A172 (cell line): Measurements from ENCODE around the gene ZBTB46. TPM values are rescaled to one million over a fixed set of nuclear protein-coding genes. Genes with fewer than 3 reads are reported as not detected.

ENCODE experiments used
- DNase-seq: peaks from one replicate; pipeline ENCODE4 v3.0.0-alpha.2; 2015; ENCODE audit warnings: low spot score
- total RNA-seq: library from RNA; depleted of rRNA; stranded (reverse); fragments of >200 nt; shearing (Covaris generic); gene quantifications from 2 replicates; pipeline ENCODE4 v1.2.3, GENCODE V29; 2014

ZBTB46 gene
- total RNA-seq, 1 experiment from 2014 or later: 6.8 TPM

GRCh38 chr20:63746751-63747315 is 84.2 kb downstream of the ZBTB46 start:
- no peak for DNase-seq

DNA sequence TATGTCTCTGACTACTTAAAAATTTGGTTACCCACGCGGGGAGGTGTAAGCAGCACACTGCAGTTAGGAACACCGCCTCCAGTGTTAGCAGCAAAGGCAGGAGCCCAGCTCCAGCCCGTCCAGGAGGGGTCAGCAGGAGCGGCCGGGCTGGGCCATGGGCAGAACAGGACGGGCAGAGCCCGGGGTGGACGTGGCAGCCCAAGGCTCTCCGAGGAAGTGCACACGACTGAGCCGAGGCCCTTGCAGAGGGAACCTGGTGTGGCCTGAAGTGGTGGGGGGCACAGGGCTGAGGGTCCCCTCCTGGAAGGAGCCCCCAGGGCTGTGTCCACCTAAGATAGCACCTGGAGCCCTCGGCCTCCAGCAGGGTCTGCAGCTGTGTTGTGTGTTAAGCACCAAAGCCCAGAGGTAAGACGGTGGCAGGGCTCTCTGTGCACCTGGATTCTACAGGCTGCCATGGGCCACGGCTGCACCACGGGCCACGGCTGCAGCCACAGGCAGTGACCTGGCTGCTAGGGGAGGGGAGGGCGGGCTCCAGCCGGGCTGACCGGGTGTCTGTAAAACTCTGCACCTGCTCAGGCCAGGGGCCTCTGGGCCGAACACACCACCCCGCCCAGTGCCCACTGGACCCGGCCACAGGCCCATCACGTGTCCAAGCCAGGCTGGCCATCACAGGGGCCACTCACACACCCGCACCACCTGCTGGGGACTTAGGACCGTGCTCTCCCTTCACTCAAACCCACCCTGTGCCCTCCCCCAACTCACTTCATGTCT is 84.9 kb downstream of the ZBTB46 start:
- DNase-seq: no peak

DNA sequence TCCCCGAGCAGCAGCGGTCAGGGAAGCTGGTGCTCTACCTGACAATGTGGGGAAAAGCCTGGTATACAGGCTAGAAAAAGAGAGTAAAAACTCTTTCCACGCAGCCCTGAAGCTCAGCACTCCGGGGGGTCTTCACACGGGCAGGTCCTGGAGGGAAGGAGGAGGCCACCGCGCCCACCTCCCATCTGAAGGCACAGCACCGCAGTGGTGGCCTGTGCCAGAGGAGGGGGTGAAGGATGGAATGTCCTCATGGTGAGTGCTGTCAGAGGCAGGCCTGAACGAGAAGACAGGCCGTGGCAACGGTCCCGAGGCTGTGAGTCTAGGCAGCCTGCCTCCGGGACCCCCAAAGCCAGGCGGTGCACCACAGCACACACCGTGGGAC is 85.6 kb downstream of the ZBTB46 start:
- DNase-seq: no peak

GRCh38 chr20:63744574-63745423 is 86.3 kb downstream of the ZBTB46 start:
- DNase-seq: no peak

DNA sequence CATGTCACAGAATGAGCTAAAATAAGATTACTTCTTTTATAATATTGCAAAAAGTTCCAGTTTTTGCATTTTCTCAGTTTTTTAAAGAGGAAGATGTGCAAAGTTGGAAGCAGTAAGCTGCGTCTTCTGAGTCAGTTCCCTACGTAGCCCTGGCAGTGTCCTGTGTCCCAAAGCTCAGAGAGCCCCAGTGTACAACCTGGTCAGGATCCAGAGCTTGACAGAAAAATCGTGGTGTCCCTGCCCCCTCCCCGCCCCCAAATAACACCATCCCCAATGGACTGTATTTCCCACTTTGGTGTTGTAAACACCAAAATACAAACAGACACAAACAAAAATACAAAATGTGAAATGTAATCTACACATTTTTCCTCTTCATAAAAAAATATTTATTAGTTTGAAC is 86.9 kb downstream of the ZBTB46 start:
- DNase-seq: no peak

GRCh38 chr20:63743210-63743970 is 87.7 kb downstream of the ZBTB46 start:
- no peak for DNase-seq

- DNase-seq: no peak
Measured at GRCh38 chr20:63742381-63743024, 88.6 kb downstream of the ZBTB46 start.

DNA sequence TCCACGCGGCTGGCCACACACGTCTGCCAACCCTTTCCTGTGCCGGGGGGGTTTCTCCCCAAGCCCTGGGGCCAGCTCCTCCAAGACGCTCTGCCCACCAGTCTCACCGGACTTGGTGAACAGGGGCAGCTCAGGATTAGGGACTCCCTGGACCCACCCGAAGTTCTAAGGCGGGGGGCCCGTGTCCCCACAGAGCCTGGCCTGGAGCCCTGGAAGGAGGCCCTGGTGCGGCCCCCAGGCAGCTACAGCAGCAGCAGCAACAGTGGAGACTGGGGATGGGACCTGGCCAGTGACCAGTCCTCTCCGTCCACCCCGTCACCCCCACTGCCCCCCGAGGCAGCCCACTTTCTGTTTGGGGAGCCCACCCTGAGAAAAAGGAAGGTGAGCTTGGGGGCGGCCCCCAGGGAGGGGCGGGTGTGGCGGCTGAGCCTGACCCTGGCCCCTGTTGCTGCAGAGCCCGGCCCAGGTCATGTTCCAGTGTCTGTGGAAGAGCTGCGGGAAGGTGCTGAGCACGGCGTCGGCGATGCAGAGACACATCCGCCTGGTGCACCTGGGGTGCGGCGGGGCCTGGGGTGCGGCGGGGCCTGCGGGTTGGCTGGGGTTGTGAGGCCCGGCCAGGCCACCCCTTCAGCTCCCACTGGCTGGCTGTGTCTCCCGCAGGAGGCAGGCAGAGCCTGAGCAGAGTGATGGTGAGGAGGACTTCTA is 89.2 kb downstream of the ZBTB46 start:
- no peak for DNase-seq

GRCh38 chr20:63741354-63741675 is 89.7 kb downstream of the ZBTB46 start:
- no peak for DNase-seq

DNA sequence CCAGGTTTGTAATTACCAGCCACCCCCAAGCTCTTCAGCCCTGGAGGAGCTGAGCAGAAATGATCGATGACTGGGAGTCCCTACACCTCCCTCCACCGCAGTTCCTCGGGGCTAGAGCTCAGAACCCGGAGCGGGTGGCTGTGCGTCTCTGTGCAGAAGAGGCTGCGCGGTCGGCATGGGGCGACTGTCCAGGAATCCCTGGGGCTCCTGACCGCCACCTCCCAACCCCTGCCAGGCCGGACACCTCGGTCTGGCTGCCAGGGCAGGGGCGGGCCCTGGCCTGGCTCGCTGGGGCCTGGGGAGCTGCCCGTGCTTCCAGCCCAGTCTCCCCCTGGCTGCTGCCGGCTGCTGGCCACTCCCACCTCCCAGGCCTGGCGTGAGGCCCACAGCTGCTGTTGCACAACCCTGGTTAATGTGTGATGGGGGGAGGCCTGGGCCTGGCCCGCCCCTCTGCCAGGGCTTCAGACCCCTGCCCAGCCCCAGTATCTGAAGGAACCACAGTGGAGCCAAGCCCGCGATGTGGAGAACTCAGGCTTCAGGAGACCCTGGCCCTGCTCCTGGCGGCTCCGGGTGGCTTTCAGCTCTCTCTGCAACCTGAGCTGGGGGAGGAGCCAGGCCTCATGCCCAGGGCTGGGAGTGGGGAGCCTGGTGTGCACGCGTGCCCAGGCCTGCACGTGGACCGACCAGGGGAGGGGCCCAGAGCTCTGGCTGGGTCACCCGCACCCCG is 90.3 kb downstream of the ZBTB46 start:
- peak; percentile 77 for DNase-seq

- peak; percentile 20 for DNase-seq
Measured at GRCh38 chr20:63740070-63740626, 90.9 kb downstream of the ZBTB46 start.

DNA sequence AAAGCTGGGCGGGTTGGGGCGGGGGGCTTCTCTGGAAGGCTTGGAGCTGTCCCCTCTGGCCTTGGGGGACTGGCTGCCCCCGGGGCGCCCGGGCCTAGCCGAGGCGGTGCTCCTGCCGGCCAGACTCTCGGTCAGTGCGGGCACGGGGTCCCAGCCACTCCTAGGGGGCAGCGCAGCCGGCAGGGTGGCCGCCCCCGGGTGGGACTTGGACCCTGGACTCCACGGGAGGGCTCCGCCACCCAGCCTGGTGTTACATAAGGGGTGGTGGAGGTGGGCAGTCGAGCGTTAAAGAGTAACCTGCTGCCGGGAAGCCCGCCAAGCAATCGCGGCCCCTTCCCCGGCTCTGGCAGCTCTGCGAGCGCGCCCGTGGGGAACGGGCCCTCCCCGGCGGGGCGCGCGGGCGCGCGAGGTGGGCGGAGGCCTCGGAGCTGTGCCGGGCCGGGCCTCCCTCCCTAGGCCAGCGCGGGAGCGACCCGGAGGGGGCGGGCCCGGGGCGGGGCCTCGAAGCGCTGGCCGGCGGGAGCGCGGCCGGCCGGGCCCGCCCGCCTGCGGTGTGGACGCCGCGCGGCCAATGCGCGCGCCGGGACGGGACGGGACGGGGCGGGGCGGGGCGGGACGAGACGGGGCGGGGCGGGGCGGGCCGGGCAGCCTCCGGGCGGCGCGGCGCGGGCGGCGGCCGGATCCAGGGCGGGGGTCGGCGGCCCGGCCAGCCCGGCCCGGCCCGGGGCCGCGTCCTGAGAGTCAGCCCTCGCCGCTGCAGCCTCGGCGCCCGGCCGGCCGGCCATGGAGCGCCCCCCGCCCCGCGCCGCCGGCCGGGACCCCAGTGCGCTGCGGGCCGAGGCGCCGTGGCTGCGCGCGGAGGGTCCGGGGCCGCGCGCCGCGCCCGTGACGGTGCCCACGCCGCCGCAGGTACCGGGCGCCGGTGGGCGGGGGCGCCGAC is 91.7 kb downstream of the ZBTB46 start, which contains the start of gene SLC2A4RG:
SLC2A4RG (plus strand) TSS at position 647 of the 940 bp plus-strand sequence; CDS start at position 784, 137 bp downstream.
- DNase-seq: peak; percentile 28

GRCh38 chr20:63738687-63739129 is 92.4 kb downstream of the ZBTB46 start:
- DNase-seq: no peak

GRCh38 chr20:63737945-63738686 is 92.9 kb downstream of the ZBTB46 start:
- no peak for DNase-seq

DNA sequence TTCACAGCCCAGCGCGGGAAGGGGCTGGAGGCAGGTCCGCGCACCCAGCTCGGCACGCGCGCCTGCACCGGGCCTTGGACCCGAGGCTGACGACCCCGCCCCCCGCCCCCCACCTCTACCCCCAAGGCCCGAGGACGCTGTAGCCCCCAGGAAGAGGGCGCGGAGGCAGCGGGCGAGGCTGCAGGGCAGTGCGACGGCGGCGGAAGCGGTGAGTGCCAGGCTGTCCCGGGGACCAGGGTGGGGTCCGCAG is 93.4 kb downstream of the ZBTB46 start:
- DNase-seq: no peak

DNA sequence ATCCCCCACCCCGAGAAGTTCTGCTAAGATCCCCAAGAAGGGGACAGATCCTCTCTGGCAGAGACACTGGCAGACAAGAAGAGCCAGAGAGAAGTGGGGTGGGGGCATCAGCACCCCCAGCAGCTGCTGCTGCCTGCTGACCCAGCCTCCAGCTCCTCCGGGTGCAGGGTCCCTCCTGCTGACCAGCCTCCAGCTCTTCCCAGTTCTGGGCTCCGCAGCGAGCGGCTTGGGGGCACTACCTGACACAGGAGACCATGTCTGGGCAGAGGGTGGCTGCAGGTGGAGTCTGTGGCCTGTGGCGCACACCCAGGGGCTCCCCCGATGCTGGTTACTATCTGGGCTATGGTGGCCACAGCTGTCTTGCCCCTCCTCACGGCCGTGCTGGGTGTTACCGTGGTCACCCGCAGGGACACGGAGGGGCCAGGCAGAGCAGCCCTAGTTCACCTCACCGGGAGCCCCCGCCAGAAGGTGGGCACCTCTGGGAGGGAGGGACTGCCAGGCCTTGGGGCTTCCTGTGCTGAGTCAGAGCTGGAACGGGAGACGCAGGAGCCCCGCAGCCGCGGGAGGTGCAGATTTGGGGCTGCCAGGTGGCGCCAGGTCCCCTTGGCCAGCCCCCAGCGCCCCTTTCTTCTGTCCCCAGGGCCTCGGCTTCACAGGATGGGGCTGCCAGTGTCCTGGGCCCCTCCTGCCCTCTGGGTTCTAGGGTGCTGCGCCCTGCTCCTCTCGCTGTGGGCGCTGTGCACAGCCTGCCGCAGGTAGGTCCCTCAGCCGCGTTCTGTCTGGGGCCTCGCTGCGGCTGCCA is 94.0 kb downstream of the ZBTB46 start:
- no peak for DNase-seq
